Psoas muscle (tissue), 8 donors: ENCODE results near the gene KIAA0513. TPM values are rescaled to one million over a fixed set of nuclear protein-coding genes. Genes with fewer than 3 reads are reported as not detected.

Source experiments
- ATAC-seq, 4 donors: fragments of 200-7000 bp; cut with Tn5 transposase; one replicate each; pipeline ENCODE4 v1.9.1; 2020; ENCODE audit warnings: moderate library complexity in 3 of 4, mild to moderate bottlenecking in 2 of 4
- DNase-seq, 2 donors: peaks; one replicate each; pipeline ENCODE4 v3.0.0-alpha.2; 2020
- H3K27ac ChIP-seq: fragments of 200-600 bp; one replicate; pipeline ENCODE4 v1.8.0; 2022
- H3K27me3 ChIP-seq, 3 donors: fragments of 200-600 bp in 1 of 3; one replicate each; pipeline versions ENCODE4 v1.6.1 to v1.8.0; 2013 to 2022; ENCODE audit warnings: low read length in 2 of 3, mild to moderate bottlenecking in 2 of 3, moderate library complexity in 1 of 3; ENCODE audit not compliant: insufficient read depth in 3 of 3
- H3K36me3 ChIP-seq, 2 donors: fragments of 200-600 bp in 1 of 2; one replicate each; pipeline versions ENCODE4 v1.6.1 to v1.8.0; 2013 to 2022; ENCODE audit warnings: low read depth in 1 of 2, mild to moderate bottlenecking in 1 of 2, moderate library complexity in 1 of 2; ENCODE audit not compliant: insufficient read depth in 1 of 2
- H3K4me1 ChIP-seq: fragments of 200-600 bp; one replicate; pipeline ENCODE4 v1.8.0; 2022
- H3K4me3 ChIP-seq: fragments of 200-600 bp; one replicate; pipeline ENCODE4 v1.8.0; 2022; ENCODE audit warnings: mild to moderate bottlenecking
- H3K9me3 ChIP-seq: fragments of 200-600 bp; one replicate; pipeline ENCODE4 v1.8.0; 2022
- CTCF ChIP-seq: fragments of 200-600 bp; IDR thresholded peaks from one replicate; pipeline ENCODE4 v1.8.0; 2022; ENCODE audit warnings: antibody characterized with exemption
- WGBS, 3 donors: extraction: QIAGEN DNeasy Blood & Tissue Kit; methylation state at CpG; one replicate each; pipeline versions ENCODE4 v1.1.6 to v1.1.7; 2013; 5-methylcytosine and 5-hydroxymethylcytosine counted together
- intact Hi-C, 2 donors: fragments of 100-400 bp; cut with DNase I; formaldehyde crosslinking; loops; one replicate each; pipeline versions ENCODE4 v1.11.0 to v1.14.2; 2022
- polyA plus RNA-seq, 3 donors: library from polyadenylated mRNA; stranded (reverse); fragments of 200-250 nt; gene quantifications; one replicate each; pipeline ENCODE4 v1.2.3, GENCODE V29; 2013
- total RNA-seq, 4 donors: library from RNA; stranded (reverse); fragmentation: NEBNext Ultra II Directional in 2 of 4; extraction: Animal tissue kit (Norgen Biotek cat#: 25700) in 2 of 4; gene quantifications; one replicate each; pipeline versions ENCODE4 v1.2.1 to v1.2.4, GENCODE V29; 2021 to 2023
- donor health status: healthy with polysubstance abuse.
- donor health status: DM: no; HTN: no; CAD: no; lungs with moderate emphysema.
- donor health status: Bipolar disorder and iron deficiency.
- donor health status: healthy.
- donor health status: DM: yes; HTN: yes; CAD: no.
- donor health status: DM: no; HTN: no; CAD: no.
- donor health status: DM: no; HTN: no; CAD: no.
- donor health status: DM: yes; HTN: yes; CAD: no.

Gene KIAA0513
- total and polyA plus RNA-seq, 7 donors, result 3.6 to 18.2 (median 12.9) TPM

- WGBS, 3 donors, result 75 to 89% (median 85%) methylated on average over 2 of the region's 2 CpGs
- Histone ChIP-seq H3K9me3 (no peaks in the 10 kb centered on the region), H3K27ac (no peak overlapping the region), H3K27me3 (peaks cover 0 to 5% (median 0%) of the 10 kb centered on the region in 3 donors), H3K36me3 (no peaks in the 10 kb centered on the region), H3K4me1 (peaks cover 18% of the 10 kb centered on the region), H3K4me3 (no peak overlapping the region)
- ATAC-seq, result no peak
- intact Hi-C loops, result no loop called here
- TF ChIP-seq CTCF, result no peak
- DNase-seq, result no peak
These were observed 13.3 kb upstream of the KIAA0513 start for GRCh38 chr16:85014311-85014710.

GRCh38 chr16:85015481-85016187 is 12.0 kb upstream of the KIAA0513 start:
- 91 to 93% (median 93%) methylated on average over 5 of the region's 5 CpGs for WGBS, 3 donors
- Histone ChIP-seq H3K27me3 (peaks cover 0 to 5% (median 0%) of the 10 kb centered on the region in 3 donors), H3K4me3 (no peak overlapping the region), H3K9me3 (no peaks in the 10 kb centered on the region), H3K36me3 (no peaks in the 10 kb centered on the region), H3K4me1 (peaks cover 13% of the 10 kb centered on the region), H3K27ac (no peak overlapping the region)
- peak in 1 of 2 donors; percentile 15 for DNase-seq
- intact Hi-C loops, result no loop called here
- TF ChIP-seq CTCF, result no peak
- no peak for ATAC-seq

GRCh38 chr16:85017151-85017550 is 10.4 kb upstream of the KIAA0513 start:
- H3K36me3 ChIP-seq, result no peaks in the 10 kb centered on the region
- no peaks in the 10 kb centered on the region for H3K9me3 ChIP-seq
- H3K4me3 ChIP-seq, result no peak overlapping the region
- ATAC-seq (no peak), DNase-seq (no peak)
- intact Hi-C loops, result no loop called here
- no peak for TF ChIP-seq CTCF
- H3K27me3 ChIP-seq, result peaks cover 0 to 5% (median 0%) of the 10 kb centered on the region in 3 donors
- no peak overlapping the region for H3K27ac ChIP-seq
- H3K4me1 ChIP-seq, result peaks cover 13% of the 10 kb centered on the region
- 68 to 78% (median 69%) methylated on average over 4 of the region's 4 CpGs for WGBS, 3 donors

- H3K36me3 ChIP-seq, result no peaks in the 10 kb centered on the region
- ATAC-seq (no peak), DNase-seq (no peak)
- H3K27ac ChIP-seq, result no peak overlapping the region
- H3K4me3 ChIP-seq, result no peak overlapping the region
- H3K4me1 ChIP-seq, result peaks cover 13% of the 10 kb centered on the region
- 75 to 77% (median 76%) methylated on average over 8 of the region's 8 CpGs for WGBS, 3 donors
- no peak for TF ChIP-seq CTCF
- H3K27me3 ChIP-seq, result peaks cover 0 to 5% (median 0%) of the 10 kb centered on the region in 3 donors
- intact Hi-C loops, result no loop called here
- H3K9me3 ChIP-seq, result no peaks in the 10 kb centered on the region
These were observed 10.0 kb upstream of the KIAA0513 start for GRCh38 chr16:85017633-85018032.
